ENCODE data around the gene PITPNC1.

GRCh38 chr17:67671493-67671892 is 294.4 kb downstream of the PITPNC1 start:
- TF ChIP-seq POLR2AphosphoS5 (IDR thresholded peaks at IDR 0.05; ENCODE audit: low read depth, low read length) = no peak
- TF ChIP-seq, protein P1, sequence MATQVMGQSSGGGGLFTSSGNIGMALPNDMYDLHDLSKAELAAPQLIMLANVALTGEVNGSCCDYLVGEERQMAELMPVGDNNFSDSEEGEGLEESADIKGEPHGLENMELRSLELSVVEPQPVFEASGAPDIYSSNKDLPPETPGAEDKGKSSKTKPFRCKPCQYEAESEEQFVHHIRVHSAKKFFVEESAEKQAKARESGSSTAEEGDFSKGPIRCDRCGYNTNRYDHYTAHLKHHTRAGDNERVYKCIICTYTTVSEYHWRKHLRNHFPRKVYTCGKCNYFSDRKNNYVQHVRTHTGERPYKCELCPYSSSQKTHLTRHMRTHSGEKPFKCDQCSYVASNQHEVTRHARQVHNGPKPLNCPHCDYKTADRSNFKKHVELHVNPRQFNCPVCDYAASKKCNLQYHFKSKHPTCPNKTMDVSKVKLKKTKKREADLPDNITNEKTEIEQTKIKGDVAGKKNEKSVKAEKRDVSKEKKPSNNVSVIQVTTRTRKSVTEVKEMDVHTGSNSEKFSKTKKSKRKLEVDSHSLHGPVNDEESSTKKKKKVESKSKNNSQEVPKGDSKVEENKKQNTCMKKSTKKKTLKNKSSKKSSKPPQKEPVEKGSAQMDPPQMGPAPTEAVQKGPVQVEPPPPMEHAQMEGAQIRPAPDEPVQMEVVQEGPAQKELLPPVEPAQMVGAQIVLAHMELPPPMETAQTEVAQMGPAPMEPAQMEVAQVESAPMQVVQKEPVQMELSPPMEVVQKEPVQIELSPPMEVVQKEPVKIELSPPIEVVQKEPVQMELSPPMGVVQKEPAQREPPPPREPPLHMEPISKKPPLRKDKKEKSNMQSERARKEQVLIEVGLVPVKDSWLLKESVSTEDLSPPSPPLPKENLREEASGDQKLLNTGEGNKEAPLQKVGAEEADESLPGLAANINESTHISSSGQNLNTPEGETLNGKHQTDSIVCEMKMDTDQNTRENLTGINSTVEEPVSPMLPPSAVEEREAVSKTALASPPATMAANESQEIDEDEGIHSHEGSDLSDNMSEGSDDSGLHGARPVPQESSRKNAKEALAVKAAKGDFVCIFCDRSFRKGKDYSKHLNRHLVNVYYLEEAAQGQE (IDR thresholded peaks at IDR 0.05; ENCODE audit: insufficient read depth in 1 of 2, low read depth in 2 of 2, low read length in 2 of 2) = no peak
- TF ChIP-seq TAF1 (IDR thresholded peaks at IDR 0.05; ENCODE audit: borderline replicate concordance, insufficient read depth, low read length) = no peak
- no peak for TF ChIP-seq SIN3A (IDR thresholded peaks at IDR 0.05; ENCODE audit: borderline replicate concordance, insufficient read depth, low read length)
- no peak for TF ChIP-seq FOXP2 (optimal IDR thresholded peaks at IDR 0.05; ENCODE audit: borderline replicate concordance, extremely low read depth, extremely low read length, insufficient read depth)

Measured in PFSK-1 (cell line).